OCI-LY7 (cell line): ENCODE measurements around the gene MGAT5B. TPM values are rescaled to one million over a fixed set of nuclear protein-coding genes. Genes with fewer than 3 reads are reported as not detected.
A peak's percentile ranks its signal among the peaks of the same experiment; 100 is the strongest.

Experiments
- BruUV-seq: library from RNA; stranded (reverse); fragments of 400-500 nt; replicated peaks from 2 replicates; lab custom pipeline; 2021; lab: Mats Ljungman, UMichigan
- CTCF ChIA-PET: fragments of 300-600 bp; sonication (Branson Sonifier 250); formaldehyde crosslinking; loops from one replicate; lab custom pipeline; 2022; ENCODE audit warnings: antibody characterized with exemption; ENCODE audit not compliant: unreplicated experiment; lab: Charles Lee
- POLR2A ChIA-PET: fragments of 300-600 bp; sonication (Branson Sonifier 250); formaldehyde crosslinking; loops from one replicate; lab custom pipeline; 2022; ENCODE audit warnings: antibody characterized with exemption; lab: Charles Lee
- DNase-seq: peaks from one replicate; pipeline ENCODE4 v3.0.0-alpha.2; 2015; ENCODE audit warnings: low spot score
- H2AFZ ChIP-seq: fragments of 200-600 bp; sonication (generic), shearing (Covaris generic); 2 replicates; pipeline ENCODE4 v1.6.1; 2014; ENCODE audit warnings: mild to moderate bottlenecking, antibody characterized with exemption, low read length, moderate library complexity
- H3K27ac ChIP-seq: fragments of 200-600 bp; sonication (generic); 2 replicates; pipeline ENCODE4 v1.5.1; 2014; ENCODE audit warnings: mixed run types, low read depth, mild to moderate bottlenecking, moderate library complexity, low read length, inconsistent platforms; ENCODE audit not compliant: poor library complexity, severe bottlenecking
- H3K36me3 ChIP-seq: fragments of 200-600 bp; sonication (generic); 2 replicates; pipeline ENCODE4 v1.6.1; 2014; ENCODE audit warnings: mild to moderate bottlenecking, antibody characterized with exemption, low read length, moderate library complexity, mixed read lengths; ENCODE audit not compliant: insufficient read depth
- H3K4me1 ChIP-seq: fragments of 200-600 bp; sonication (generic); 2 replicates; pipeline ENCODE4 v1.5.1; 2014; ENCODE audit warnings: mild to moderate bottlenecking, low read length; ENCODE audit not compliant: insufficient read depth, poor library complexity, severe bottlenecking
- H3K4me2 ChIP-seq: fragments of 200-600 bp; sonication (generic); 2 replicates; pipeline ENCODE4 v1.6.1; 2014; ENCODE audit warnings: mild to moderate bottlenecking, low read length
- H3K4me3 ChIP-seq: fragments of 200-600 bp; sonication (generic); 2 replicates; pipeline ENCODE4 v1.5.1; 2014; ENCODE audit warnings: mild to moderate bottlenecking, low read depth, low read length; ENCODE audit not compliant: poor library complexity, severe bottlenecking
- H3K79me2 ChIP-seq: fragments of 200-600 bp; sonication (generic); 2 replicates; pipeline ENCODE4 v1.6.1; 2016; ENCODE audit warnings: low read depth, mild to moderate bottlenecking, low read length, moderate library complexity, mixed read lengths; ENCODE audit not compliant: insufficient read depth
- H3K9me2 ChIP-seq: fragments of 200-600 bp; sonication (generic); 2 replicates; pipeline ENCODE4 v1.6.1; 2016; ENCODE audit warnings: mild to moderate bottlenecking, low read length, mixed read lengths; ENCODE audit not compliant: insufficient read depth
- H3K9me3 ChIP-seq: fragments of 200-600 bp; sonication (generic); 2 replicates; pipeline ENCODE4 v1.6.1; 2014; ENCODE audit warnings: mild to moderate bottlenecking, mixed run types, low read length, mixed read lengths
- H4K20me1 ChIP-seq: fragments of 200-600 bp; sonication (generic); 2 replicates; pipeline ENCODE4 v1.6.1; 2014; ENCODE audit warnings: mild to moderate bottlenecking, antibody characterized with exemption, low read length, moderate library complexity, mixed read lengths; ENCODE audit not compliant: insufficient read depth
- CTCF ChIP-seq: fragments of 200-600 bp; sonication (generic); conservative IDR thresholded peaks from 2 replicates; pipeline ENCODE4 v1.5.1; 2014; ENCODE audit warnings: mild to moderate bottlenecking, antibody characterized with exemption, low read length, moderate library complexity, mixed read lengths
- EZH2phosphoT487 ChIP-seq: fragments of 200-600 bp; sonication (generic); IDR thresholded peaks from 2 replicates; pipeline ENCODE4 v1.6.1; 2018; ENCODE audit warnings: low read depth, borderline replicate concordance, mild to moderate bottlenecking, mixed run types, antibody characterized with exemption, low read length, moderate library complexity, mixed read lengths
- intact Hi-C: fragments of 100-400 bp; cut with micrococcal nuclease; formaldehyde crosslinking; loops from one replicate; pipeline ENCODE4 v1.10.0; 2022; ENCODE audit not compliant: unreplicated experiment
- total RNA-seq, 2 experiments: library from RNA; depleted of rRNA in 1 of 2; stranded (reverse); fragments of >200 nt in 1 of 2; shearing (Covaris generic) in 1 of 2; gene quantifications; 2 replicates each; pipeline ENCODE4 v1.2.3, GENCODE V29; 2014 to 2022

Gene MGAT5B
- total RNA-seq, 2 experiments from 2014 or later, result 1.4 to 2.5 TPM

GRCh38 chr17:76994237-76994637, 126.0 kb downstream of the MGAT5B start:
- Histone ChIP-seq H3K9me2 (no peaks in the 10 kb centered on the region), H3K4me2 (peak overlapping the region; percentile 17; the same call in 1 of the 2 replicates), H2AFZ (peak overlapping the region; percentile 8; the same call in 1 of the 2 replicates), H3K4me3 (no peak overlapping the region), H4K20me1 (no peaks in the 10 kb centered on the region), H3K4me1 (peaks cover 58% of the 10 kb centered on the region), H3K36me3 (no peaks in the 10 kb centered on the region), H3K9me3 (no peaks in the 10 kb centered on the region), H3K27ac (no peak overlapping the region), H3K79me2 (no peaks in the 10 kb centered on the region)
- ChIA-PET CTCF (no interaction called here), POLR2A (no interaction called here)
- no TSS peak for BruUV-seq
- intact Hi-C loops, result no loop called here
- no peak for DNase-seq
- no peak for TF ChIP-seq CTCF
- TF ChIP-seq EZH2phosphoT487, result no peak

GRCh38 chr17:76995387-76996105, 127.3 kb downstream of the MGAT5B start:
- Histone ChIP-seq H3K9me2 (no peaks in the 10 kb centered on the region), H3K36me3 (no peaks in the 10 kb centered on the region), H4K20me1 (no peaks in the 10 kb centered on the region), H3K79me2 (no peaks in the 10 kb centered on the region), H3K9me3 (no peaks in the 10 kb centered on the region), H3K27ac (peak overlapping the region; percentile 59), H2AFZ (peak overlapping the region; percentile 21; the same call in 1 of the 2 replicates), H3K4me1 (peaks cover 65% of the 10 kb centered on the region), H3K4me2 (peak overlapping the region; percentile 39), H3K4me3 (no peak overlapping the region)
- TF ChIP-seq CTCF (no peak), EZH2phosphoT487 (no peak)
- peak; percentile 46 for DNase-seq
- POLR2A ChIA-PET, result interaction anchor here (0.7 to 1.1 kb wide), 3 partner anchors 10 to 52 kb away, joined by 3 to 8 read pairs (median 6); no protein-coding TSS in a partner anchor
- no TSS peak for BruUV-seq
- intact Hi-C loops, result no loop called here
- CTCF ChIA-PET, result interaction anchor here (1.0 kb wide), 1 partner anchor 27 kb away, joined by 3 read pairs; no protein-coding TSS in a partner anchor
